Forelimb muscle (tissue), 1 donor: Measurements from ENCODE around the gene MYO18B. TPM values are rescaled to one million over a fixed set of nuclear protein-coding genes. Genes with fewer than 3 reads are reported as not detected.

ENCODE experiments used
- DNase-seq: peaks from one replicate; pipeline ENCODE4 v3.0.0-alpha.2; 2013; ENCODE audit warnings: low read depth
- polyA plus RNA-seq: library from polyadenylated mRNA; unstranded; fragments of 120-200 nt; gene quantifications from one replicate; pipeline ENCODE4 v1.2.1, GENCODE V29; 2013; ENCODE audit not compliant: insufficient read length

Gene MYO18B
- polyA plus RNA-seq, 1 donor = 117 TPM

DNA sequence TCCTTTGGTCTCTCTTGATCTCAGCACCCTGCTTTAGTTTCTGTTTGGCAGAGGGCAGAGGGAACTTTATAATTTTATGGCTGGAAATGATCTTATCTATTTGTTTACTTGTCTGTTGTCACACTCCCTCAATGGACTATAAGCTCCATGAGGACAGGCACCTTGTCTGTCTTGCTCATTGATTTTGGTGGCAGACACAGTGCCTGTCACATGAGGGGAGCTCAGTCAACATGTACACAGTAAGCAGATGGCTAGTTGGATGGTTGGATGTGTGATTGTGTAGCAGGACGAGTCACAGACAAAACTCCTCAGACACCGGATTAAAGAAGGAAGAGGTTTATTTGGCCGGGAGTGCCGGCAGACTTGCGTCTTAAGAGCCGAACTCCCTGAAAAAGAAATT lies 80.4 kb downstream of the MYO18B start:
- DNase-seq = no peak

DNA sequence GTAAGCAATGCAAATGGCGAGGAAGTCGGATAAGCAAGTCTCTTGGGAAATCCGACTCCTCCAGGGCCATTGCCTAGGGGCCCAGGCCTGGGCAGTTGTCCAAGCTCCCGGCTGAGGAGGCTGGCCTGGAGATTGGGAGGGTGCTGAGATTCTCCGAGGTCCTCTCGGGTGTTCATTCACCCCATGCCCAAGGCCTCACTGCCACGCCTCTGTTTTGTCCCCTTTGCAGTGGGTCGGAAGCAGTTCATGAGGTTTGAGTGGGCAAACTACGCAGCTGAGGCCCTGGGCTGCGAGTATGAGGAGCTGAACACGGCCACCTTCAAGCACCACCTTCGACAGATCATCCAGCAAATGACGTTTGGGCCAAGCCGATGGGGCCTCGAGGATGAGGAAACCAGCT lies 81.3 kb downstream of the MYO18B start:
- DNase-seq = no peak

GRCh38 chr22:25824828-25825423 lies 82.9 kb downstream of the MYO18B start:
- no peak for DNase-seq

DNA sequence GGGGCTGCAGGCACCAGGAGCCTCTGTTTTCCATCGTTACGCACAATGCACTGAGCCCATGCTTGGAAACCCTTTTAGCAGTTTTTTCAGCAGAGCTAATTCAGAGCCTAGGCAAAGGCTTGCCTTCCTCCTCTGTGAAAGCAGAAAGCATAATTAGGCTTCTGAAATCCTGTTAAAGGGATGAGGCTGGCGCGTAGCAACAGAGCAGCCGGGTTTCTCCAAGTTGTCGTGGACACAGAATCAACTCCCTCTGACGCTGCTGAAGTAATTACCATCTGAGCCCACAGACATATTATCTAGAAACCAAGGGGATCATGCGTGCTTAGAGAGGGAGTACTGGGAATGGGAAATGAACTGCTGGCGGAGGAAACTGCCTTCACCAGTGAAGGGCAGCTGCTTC lies 85.4 kb downstream of the MYO18B start:
- DNase-seq = no peak

- no peak for DNase-seq
Observed at GRCh38 chr22:25828422-25828821, 86.4 kb downstream of the MYO18B start.

DNA sequence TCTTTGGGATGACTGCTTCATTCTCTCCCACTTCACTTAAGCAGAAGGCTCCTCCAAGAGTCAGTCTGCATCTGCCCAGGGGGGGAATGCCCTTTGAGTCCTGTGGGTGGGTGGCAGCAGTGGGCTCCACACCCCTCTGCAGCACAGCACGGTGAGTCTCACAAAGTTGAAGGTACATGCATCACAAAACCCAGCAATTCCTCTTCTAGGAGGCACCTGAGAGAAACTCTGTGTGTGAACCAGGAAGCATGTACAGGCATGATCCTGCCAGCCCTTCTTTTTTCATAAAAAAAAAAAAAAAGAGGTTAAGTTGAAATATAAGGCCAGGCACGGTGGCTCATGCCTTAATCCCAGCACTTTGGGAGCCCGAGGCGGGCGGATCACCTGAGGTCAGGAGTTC lies 87.2 kb downstream of the MYO18B start:
- no peak for DNase-seq

GRCh38 chr22:25829808-25830777 lies 88.1 kb downstream of the MYO18B start:
- DNase-seq = no peak

DNA sequence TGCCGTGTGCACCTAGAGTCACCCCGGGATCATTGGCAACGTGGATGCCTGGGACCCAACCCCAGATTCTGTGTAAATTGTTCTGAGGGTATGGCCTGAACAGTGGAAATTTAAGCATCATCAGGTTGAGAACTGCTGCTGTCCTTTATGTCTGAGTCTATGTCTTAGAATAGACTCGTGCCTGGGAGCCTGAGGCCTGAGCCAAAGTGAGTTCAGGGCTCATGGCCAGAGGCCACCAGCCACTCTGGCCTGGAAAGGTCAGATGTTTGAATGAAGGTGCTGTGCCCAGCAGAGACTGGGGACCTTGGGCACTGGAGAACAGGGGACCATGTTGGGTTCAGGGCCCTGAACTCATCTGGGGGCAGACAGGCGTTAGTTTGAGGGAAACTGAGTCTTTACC lies 91.1 kb downstream of the MYO18B start:
- no peak for DNase-seq

DNA sequence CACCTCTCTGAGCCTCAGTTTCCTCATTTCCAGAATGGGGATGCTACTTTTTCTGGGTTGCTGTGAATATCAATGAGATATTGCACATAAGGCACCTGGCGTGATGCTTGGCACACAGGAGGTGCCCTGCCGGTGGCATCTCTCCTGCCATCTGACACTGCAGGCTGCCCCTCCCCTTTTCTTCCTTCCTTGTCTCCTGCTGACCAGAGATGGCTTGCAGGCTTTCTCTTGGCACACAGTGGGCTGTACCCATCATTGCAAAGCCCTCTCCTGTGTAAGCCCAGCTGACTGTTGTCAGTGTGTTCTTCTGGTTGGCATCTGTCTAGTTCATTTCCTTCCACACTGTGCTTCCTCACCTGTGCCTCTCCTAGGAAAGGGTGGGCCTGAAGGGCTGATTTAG lies 91.7 kb downstream of the MYO18B start:
- no peak for DNase-seq

GRCh38 chr22:25834490-25834889 lies 92.5 kb downstream of the MYO18B start:
- no peak for DNase-seq

GRCh38 chr22:25835348-25835747 lies 93.4 kb downstream of the MYO18B start:
- DNase-seq = no peak

- no peak for DNase-seq
Observed at GRCh38 chr22:25837288-25837900, 95.4 kb downstream of the MYO18B start.

- DNase-seq = no peak
Observed at GRCh38 chr22:25838960-25839741, 97.2 kb downstream of the MYO18B start.

DNA sequence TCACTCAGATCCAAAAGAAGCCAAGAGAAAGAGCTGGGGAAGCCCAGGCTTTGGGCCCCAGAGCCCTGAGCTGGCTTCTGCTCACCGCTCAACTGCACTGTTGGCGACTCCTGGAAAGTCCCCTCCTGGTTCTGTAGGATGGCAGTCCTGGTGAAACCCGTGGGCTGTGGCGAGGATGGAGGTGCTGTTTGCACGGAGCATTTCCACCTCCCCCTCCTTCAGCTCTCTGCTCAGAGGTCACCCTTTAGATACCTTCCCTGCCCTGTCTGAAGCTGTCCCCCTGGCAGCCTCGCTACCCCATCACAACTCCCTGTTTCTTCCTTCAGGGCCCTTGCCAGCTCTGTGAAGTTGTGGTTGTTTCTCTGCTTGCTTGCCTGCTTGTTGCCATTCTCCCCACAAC lies 97.8 kb downstream of the MYO18B start:
- no peak for DNase-seq

DNA sequence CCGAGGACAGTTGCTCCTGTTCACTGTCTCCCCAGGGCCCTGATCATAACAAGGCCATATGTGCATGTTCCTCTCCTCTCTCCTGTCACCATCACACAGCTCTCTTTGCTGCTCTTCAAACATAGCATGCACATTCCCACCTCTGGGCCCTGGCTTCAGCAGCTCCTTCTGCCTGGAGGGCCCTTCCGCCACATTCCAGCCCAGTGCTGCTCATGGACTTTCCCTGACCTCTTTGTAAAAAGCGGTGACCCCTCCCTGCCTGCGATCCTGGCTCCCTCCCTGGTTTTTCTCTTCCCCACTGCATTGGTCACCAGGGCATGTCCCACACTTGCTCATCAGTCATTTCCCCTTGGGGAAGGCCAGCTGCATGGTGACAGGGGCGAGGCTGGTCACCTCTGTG lies 98.2 kb downstream of the MYO18B start:
- DNase-seq = no peak

DNA sequence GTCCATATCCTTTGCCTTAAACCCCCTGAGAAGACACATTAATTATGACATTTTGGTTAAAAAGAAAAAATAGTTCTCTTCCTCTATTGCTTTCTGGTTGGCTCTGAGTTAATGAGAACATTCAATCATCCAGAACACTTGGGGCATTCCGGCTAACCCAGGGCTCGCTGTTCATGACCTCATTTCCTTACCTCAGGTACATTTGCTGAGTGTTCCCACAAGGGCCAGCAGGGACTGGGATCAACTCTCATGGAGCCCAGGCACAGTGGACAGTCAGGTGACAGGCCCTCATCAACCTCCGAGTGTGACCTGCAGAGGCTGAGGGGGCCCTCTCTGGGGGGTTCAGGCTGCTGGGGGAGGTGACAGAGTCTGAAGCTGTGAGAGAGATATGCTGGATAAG lies 98.9 kb downstream of the MYO18B start:
- no peak for DNase-seq

DNA sequence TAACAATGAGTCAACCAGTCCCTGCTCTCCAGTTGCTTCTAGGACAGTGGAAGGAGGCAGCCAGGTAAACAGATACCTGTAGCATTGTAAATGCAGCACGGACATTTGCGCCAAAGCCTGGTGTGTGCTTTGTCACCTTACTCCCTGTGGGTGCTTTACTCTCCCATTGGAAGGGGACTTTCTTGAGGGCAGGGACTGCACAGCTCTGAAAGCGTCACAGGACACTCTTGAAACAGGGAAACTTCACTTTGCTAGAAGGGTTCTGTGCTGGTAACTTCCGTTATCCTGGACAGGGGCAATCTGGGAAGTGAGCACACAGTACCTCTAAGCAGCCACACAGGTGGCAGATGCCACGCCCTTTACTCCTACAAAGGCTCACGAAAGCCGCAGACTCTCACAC lies 99.8 kb downstream of the MYO18B start:
- DNase-seq = no peak

- DNase-seq = no peak
Observed at GRCh38 chr22:25843660-25844405, 101.8 kb downstream of the MYO18B start.

- DNase-seq = no peak
Observed at GRCh38 chr22:25844601-25845000, 102.6 kb downstream of the MYO18B start.

- no peak for DNase-seq
Observed at GRCh38 chr22:25845985-25846745, 104.2 kb downstream of the MYO18B start.

- DNase-seq = no peak
Observed at GRCh38 chr22:25847451-25847850, 105.5 kb downstream of the MYO18B start.
